ENCODE data around the gene HUNK.
A peak's percentile ranks its signal among the peaks of the same experiment; 100 is the strongest.
"Not testable (repeated sequence)": the region's sequence is repeated elsewhere in the genome, so short reads cannot be mapped to it uniquely, and the experiment has no call there.

Gene HUNK

DNA sequence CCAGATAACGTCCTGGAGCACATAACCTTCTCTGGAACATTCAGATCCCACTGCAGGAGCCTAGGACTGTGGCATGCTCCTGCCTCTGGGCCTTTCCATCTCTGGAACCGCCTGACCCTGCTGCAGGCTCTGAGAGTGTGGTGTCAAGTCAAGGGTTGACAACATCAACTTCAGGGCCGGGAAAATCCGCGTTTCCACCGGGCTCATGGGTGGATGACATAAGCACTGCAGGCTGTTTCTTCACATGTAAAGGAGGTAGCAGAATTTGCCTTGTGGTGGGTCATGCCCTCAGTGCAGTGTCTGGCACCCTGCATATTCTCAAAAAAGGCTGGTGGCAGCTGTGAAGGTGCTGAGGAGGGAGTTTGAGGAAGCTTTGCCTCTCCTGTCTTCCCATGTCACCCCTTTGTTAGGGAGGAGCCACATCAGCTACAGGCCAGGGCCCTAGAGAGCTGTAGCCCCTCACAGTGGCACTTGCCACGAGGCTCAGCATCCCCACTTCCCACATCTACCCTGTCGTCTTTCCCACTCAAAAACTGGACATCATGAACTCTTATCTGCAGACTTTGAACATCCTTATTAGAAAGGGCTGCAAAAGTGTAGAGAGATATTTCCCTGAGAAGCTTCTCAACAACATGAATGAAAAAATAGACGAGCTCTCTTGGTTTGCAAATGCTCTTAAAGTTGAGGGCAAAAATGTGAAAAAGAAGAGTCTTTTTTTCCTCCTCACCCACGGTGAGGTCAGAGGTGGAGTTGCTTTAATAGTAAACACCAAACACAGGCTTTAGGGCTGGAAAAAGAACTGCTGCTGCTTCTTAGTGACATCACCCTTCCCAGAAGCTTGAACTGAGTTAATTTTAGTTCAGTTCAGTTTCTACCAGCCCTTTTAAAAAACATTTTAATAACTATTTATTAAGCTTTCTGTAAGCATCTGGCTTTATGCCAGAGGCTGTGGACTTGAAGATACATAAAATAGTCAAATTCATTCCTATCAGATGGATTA, 121.3 kb downstream of the HUNK start:
- DNase-seq (ENCODE audit: low read depth in 2 of 2) = no peak

DNA sequence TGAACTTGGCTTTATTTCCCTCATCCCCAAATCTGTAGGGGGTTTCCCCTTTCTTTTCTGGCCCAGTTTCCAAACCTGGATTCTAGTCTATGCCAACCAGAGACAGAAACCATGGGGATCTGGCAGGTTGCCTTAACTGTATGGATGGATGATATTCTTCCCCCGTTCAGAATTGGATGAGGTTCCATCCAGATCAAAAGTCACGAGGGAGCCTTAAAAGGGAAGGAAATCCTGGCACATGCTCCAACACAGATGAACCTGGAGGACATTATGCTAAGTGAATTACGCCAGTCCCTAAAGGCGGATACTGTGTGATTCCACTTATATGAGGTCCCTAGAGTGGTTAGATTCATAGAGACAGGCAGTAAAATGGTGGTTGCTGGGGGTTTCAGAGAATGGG, 124.4 kb downstream of the HUNK start:
- no peak for DNase-seq (ENCODE audit: low read depth in 2 of 2)

DNA sequence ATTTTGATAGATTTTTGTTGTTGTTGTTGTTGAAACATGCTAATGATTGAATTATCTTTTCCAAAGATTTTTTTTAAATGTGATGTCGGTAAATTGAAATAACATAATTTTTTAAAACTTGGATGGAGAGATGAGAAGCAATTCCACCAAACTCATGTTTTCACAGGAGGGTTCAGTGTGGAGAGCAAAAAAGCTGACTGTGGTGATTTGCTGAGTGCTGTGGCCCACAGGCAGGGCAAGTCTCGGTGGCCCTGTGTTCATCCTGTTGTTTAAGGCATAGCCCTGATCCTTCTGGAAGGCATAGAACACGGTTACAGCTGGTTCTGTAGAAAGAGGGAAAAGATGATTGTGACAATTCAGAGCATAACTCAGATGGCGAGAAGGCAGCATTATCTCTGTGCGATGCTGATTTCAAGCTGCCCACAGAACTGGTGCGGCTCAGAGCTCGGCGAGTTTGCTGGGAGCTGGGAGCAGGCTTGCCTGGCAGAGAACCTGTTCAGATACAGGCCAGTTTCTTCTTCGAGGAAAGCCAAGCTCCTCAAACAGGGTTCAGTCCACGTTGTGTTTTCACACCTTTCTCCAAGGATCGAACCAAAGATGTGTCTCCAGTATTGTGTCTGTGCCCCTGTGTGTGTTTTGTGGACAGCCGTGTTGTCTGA, 127.1 kb downstream of the HUNK start:
- no peak for DNase-seq (ENCODE audit: low read depth in 2 of 2)

DNA sequence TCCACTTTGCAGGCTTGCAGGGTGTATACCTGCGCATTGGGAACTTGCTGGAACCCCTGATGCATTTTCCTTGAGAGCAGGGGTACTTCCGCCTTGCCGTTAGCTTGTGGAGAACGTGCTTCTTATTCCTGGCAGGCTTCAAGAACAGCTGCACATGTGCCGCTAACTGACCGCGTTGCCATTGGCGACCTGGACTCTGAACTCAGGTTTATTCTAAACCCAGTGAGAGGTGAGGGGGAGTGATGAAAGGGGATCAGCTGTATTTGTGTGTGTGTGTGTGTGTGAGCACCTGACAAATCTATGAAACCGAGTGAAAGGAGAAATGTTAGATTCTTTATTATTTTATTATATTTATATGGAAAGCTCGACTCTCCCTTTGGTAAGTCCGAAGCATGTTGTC, 128.6 kb downstream of the HUNK start:
- no peak for DNase-seq (ENCODE audit: low read depth in 2 of 2)

DNA sequence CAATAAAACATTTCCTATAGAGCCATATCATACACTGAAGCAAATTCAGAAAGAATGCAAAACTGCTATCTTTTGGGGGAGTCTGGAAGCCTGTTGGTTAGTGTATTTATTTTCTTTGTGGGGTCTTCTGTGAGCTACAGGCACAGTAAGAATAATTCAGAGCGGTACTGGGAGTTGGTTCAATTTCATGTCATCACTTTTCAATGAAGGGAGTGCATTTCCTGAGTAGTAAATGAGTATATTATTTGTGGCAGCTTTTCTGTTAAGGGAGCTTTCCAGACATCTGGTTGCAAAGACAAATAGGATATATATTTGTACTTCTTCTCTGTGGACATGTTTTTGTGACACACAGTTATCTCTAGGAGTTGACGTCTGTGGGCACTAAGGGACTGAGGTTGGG, 130.6 kb downstream of the HUNK start:
- DNase-seq (ENCODE audit: low read depth in 2 of 2) = peak in 1 of 2 experiments; percentile 8

DNA sequence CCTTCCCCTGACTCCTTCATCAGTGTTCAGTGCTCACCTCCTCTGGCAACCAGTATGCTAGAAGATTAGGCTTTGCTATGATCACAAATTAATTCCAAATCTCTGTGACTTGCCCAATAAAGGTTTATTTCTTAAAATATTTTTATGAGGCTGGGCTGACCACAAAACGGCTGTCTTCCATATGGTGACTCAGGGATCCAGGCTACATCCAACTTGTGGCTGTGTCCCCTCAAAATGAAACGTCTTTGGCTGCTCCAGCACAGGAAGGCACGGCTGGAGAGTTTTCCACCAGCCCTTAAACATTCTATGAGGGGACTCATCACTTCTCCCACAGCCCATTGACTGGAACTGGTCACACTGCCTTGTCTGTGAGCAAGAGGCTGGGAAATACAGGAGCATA, 131.5 kb downstream of the HUNK start:
- peak in 1 of 2 experiments; percentile 2 for DNase-seq (ENCODE audit: low read depth in 2 of 2)

- DNase-seq (ENCODE audit: low read depth in 2 of 2) = peak; percentile 69 to 79
Observed at GRCh38 chr21:32007456-32007855, 134.6 kb downstream of the HUNK start.

DNA sequence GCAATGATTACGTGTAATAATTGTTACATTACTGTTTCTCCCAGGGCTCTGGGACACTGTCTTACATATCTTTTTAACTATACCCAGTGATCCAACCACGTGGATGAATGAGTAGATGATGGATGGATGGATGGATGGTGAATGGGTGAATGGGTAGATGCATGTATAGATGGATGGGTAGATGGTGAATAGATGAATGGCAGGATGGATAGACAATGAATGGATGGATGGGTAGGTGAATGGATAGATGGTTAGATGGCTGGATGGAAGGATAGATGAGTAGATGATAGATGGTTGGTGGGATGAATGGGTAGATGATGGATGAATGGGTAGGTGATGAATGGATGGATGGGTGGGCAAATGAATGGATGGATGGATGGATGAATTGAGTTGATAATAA, 135.9 kb downstream of the HUNK start:
- DNase-seq (ENCODE audit: low read depth in 2 of 2) = no peak

- no peak for DNase-seq (ENCODE audit: low read depth in 2 of 2)
Observed at GRCh38 chr21:32009263-32009662, 136.4 kb downstream of the HUNK start.

DNA sequence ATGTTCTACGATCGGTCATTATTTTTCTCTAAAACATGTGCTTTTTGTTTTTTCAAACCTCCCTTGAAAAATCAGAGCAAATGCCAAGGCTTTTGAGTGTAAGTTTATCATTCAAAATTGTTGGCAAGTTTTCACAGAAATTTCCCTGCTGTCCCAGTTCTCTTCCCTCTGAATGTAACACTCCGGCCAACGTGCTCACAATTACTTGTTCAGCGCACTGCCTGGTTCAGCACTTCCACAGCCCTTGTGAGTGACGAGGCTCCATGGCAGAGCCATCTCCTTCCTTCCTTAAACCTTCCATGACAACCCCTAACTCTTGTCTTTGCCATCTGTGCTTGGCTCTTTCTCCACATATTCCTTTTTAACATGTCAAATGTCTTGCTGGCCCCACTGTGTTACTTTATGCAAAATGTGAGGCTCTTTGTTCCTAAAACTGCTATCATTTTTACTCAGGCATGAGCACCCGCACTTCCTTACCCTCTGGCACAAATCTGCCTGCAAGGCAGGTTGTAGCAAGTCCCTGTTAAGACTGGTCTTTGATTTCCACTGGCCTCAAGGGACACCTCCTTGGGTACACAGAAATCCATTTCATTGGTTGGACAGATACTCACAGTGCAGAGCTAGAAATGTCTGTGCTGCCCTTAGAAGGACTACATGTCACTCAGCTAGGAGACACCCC, 142.8 kb downstream of the HUNK start:
- DNase-seq (ENCODE audit: low read depth in 2 of 2) = no peak

DNA sequence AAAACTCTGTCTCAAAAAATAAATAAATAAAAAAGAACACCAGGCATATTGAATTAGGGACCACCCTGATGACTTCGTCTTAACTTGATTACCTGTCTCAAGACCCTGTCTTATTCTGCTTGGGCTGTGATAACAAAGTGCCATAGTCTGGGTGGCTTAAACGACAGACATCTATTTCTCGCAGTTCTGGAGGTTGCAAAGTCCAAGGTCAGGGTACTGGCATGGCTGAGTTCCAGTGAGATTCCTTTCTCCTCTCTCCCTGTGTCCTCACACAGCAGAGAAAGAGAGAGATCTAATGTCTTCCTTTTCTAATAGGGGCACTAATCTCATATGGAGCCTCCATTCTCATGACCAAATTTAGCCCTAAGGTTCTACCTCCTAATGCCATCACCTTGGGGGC, 145.6 kb downstream of the HUNK start:
- no peak for DNase-seq (ENCODE audit: low read depth in 2 of 2)

- no peak for DNase-seq (ENCODE audit: low read depth in 2 of 2)
Observed at GRCh38 chr21:32020564-32020963, 147.7 kb downstream of the HUNK start.

GRCh38 chr21:32021319-32021994, 148.6 kb downstream of the HUNK start:
- no peak for DNase-seq (ENCODE audit: low read depth in 2 of 2)

DNA sequence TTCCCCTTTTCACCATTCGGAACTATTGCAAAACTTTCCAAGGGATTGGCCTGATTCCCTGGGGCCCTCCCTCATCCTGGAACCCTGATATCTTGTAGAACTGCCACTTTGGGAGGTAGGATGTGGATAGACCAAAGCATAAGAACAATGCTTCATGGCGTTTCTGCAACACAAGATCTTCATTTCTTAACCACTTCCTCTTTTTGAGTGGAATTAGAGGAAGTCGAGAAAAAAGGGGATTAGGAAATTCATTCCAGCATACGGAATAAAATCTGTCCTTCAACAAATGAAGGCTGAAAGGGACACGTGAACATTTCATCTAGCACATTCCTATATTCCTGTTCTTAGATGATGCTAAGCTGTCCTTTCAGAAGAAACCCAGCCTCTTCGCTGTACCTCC, 149.3 kb downstream of the HUNK start:
- DNase-seq (ENCODE audit: low read depth in 2 of 2) = no peak

GRCh38 chr21:32030146-32030652, 157.4 kb downstream of the HUNK start:
- DNase-seq (ENCODE audit: low read depth in 2 of 2) = no peak

DNA sequence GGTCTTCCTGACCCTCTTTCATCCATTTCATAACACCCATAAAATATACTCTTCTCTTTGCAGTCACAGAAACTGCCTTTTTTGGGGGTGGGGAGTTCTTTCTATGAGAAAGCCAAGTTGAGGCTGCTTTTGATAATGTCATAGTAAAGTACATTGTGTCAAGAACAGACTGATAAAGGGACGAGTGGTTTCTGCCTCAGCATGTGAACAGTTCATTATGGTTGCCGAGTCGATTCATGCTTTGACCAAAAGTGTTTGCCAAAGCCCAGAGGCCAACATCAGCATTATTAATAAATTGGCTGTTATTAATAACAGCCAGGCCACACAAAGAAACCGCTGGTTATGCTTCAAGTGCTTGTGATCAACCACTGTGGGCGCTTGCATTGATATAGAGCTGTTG, 162.0 kb downstream of the HUNK start:
- no peak for DNase-seq (ENCODE audit: low read depth in 2 of 2)

DNA sequence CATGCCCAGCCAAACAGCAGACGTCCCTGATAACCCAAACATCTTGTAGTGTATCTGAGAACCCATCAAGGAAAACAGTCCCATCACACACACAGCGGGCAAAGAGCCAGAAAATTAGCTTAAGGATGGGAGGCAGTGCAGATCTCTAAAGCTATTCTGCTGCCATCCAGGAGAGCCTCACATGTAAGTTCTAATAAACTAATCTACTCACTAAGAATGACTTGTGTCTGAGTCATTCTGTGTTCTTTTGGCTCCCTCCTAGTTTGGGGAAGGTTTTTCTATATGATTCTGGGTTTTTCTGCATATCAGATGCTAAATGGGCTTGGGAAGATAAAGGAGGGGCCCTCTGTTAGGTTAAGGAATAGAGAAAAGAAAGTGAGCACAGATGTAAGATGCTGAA, 162.8 kb downstream of the HUNK start:
- no peak for DNase-seq (ENCODE audit: low read depth in 2 of 2)

DNA sequence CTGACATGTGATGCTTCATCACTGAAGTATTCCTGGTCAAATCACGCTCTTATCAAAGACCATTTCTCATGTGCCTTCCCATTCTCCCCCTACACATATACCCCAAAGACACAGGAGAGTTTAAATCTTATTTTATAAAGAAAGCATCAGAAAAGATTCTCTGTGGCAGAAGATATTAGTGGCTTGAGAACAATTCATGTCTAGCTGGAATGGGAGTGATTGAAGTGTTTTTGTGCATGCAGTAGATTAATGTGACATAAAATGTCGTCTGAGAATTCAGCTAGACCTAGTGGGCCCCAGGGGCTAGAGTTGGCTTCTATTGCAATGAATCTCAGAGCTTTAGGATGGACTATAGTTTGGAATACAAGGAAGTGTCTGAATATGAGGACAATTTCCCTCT, 163.9 kb downstream of the HUNK start:
- no peak for DNase-seq (ENCODE audit: low read depth in 2 of 2)

- not testable (repeated sequence) for DNase-seq (ENCODE audit: low read depth in 2 of 2)
Observed at GRCh38 chr21:32038751-32039150, 165.9 kb downstream of the HUNK start.

- no peak for DNase-seq (ENCODE audit: low read depth in 2 of 2)
Observed at GRCh38 chr21:32043458-32043857, 170.6 kb downstream of the HUNK start.

Measured in fibroblast of skin of left biceps (primary cell).